A673 (cell line): ENCODE measurements around the gene B3GNT7. TPM values are rescaled to one million over a fixed set of nuclear protein-coding genes. Genes with fewer than 3 reads are reported as not detected.
A peak's percentile ranks its signal among the peaks of the same experiment; 100 is the strongest.
"Not testable (repeated sequence)": the region's sequence is repeated elsewhere in the genome, so short reads cannot be mapped to it uniquely, and the experiment has no call there.

Source experiments
- BruUV-seq: library from RNA; stranded (reverse); fragments of 400-500 nt; replicated peaks from 2 replicates; lab custom pipeline; 2021; lab: Mats Ljungman, UMichigan
- CTCF ChIA-PET: fragments of 300-600 bp; sonication (Branson Sonifier 250); formaldehyde crosslinking; loops from one replicate; lab custom pipeline; 2022; ENCODE audit warnings: antibody characterized with exemption; lab: Charles Lee
- POLR2A ChIA-PET: fragments of 300-600 bp; sonication (Branson Sonifier 250); formaldehyde crosslinking; loops from one replicate; lab custom pipeline; 2022; ENCODE audit warnings: antibody characterized with exemption; ENCODE audit not compliant: low non-redundant PET; lab: Charles Lee
- DNase-seq: peaks from one replicate; pipeline ENCODE4 v3.0.0-alpha.2; 2015; ENCODE audit warnings: low spot score
- H3K27ac ChIP-seq: fragments of 200-600 bp; sonication (generic); 2 replicates; pipeline ENCODE4 v1.5.1; 2016; ENCODE audit warnings: mixed run types, low read depth, mild to moderate bottlenecking, mixed read lengths, antibody characterized with exemption, low read length; ENCODE audit not compliant: poor library complexity, severe bottlenecking
- H3K27me3 ChIP-seq: fragments of 200-600 bp; sonication (generic); replicated peaks from 2 replicates; pipeline ENCODE4 v1.6.1; 2017; ENCODE audit warnings: mixed run types, low read depth, mild to moderate bottlenecking, mixed read lengths, antibody characterized with exemption, low read length; ENCODE audit not compliant: insufficient read depth, poor library complexity
- H3K36me3 ChIP-seq: fragments of 200-600 bp; sonication (generic); 2 replicates; pipeline ENCODE4 v1.6.1; 2016; ENCODE audit warnings: mixed run types, mild to moderate bottlenecking, mixed read lengths, antibody characterized with exemption, low read length; ENCODE audit not compliant: insufficient read depth, poor library complexity, severe bottlenecking
- H3K4me1 ChIP-seq: fragments of 200-600 bp; sonication (generic); 2 replicates; pipeline ENCODE4 v1.6.1; 2017; ENCODE audit warnings: mixed run types, mild to moderate bottlenecking, mixed read lengths, antibody characterized with exemption, low read length; ENCODE audit not compliant: insufficient read depth, poor library complexity, severe bottlenecking
- H3K4me3 ChIP-seq: fragments of 200-600 bp; sonication (generic); 2 replicates; pipeline ENCODE4 v1.5.1; 2016; ENCODE audit warnings: low read depth, mixed run types, mild to moderate bottlenecking, mixed read lengths, low read length; ENCODE audit not compliant: poor library complexity, severe bottlenecking
- H3K9me3 ChIP-seq: fragments of 200-600 bp; sonication (generic); 2 replicates; pipeline ENCODE4 v1.6.1; 2016; ENCODE audit warnings: mixed run types, low read depth, mild to moderate bottlenecking, mixed read lengths, antibody characterized with exemption, low read length; ENCODE audit not compliant: poor library complexity, severe bottlenecking
- intact Hi-C: fragments of 100-400 bp; cut with micrococcal nuclease; formaldehyde crosslinking; loops from one replicate; pipeline ENCODE4 v1.10.0; 2022; ENCODE audit not compliant: unreplicated experiment
- total RNA-seq: library from RNA; stranded (reverse); gene quantifications from 2 replicates; pipeline ENCODE4 v1.2.3, GENCODE V29; 2021
- TF ChIP-seq, protein P1 (sequence below): fragments of 300-800, 200-600 bp; sonication (generic); conservative IDR thresholded peaks from 2 replicates; pipeline ENCODE4 v1.5.1; 2017; ENCODE audit warnings: low read depth, mild to moderate bottlenecking, antibody characterized with exemption, low read length, moderate library complexity, mixed read lengths

Gene B3GNT7
- total RNA-seq, 1 experiment from 2014 or later = not detected

DNA sequence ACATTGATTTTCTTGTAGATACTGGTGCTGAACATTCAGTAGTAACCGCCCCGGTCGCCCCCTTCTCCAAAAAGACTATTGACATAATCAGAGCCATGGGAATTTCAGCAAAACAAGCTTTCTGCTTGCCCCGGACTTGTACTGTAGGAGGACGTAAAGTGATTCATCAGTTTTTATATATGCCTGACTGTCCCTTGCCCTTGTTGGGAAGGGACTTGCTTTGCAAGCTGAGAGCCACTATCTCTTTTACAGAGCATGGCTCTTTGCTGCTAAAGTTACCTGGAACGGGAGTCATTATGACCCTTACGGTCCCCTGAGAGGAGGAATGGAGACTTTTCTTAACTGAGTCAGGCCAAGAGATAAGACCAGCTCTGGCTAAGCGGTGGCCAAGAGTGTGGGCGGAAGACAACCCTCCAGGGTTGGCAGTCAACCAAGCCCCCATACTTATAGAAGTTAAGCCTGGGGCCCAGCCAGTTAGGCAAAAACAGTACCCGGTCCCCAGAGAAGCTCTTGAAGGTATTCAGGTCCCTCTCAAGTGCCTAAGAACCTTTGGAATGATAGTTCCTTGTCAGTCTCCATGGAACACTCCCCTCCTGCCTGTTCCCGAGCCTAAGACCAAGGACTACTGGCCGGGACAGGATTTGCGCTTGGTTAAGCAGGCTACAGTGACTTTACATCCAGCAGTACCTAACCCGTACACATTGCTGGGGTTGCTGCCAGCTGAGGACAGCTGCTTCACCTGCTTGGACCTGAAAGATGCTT is 8.1 kb downstream of the B3GNT7 start:
- H3K27ac ChIP-seq, CTCF ChIA-PET, intact Hi-C loops, H3K4me1 ChIP-seq, BruUV-seq, H3K4me3 ChIP-seq, H3K27me3 ChIP-seq, POLR2A ChIA-PET, H3K9me3 ChIP-seq, H3K36me3 ChIP-seq, DNase-seq: not testable (repeated sequence)

DNA sequence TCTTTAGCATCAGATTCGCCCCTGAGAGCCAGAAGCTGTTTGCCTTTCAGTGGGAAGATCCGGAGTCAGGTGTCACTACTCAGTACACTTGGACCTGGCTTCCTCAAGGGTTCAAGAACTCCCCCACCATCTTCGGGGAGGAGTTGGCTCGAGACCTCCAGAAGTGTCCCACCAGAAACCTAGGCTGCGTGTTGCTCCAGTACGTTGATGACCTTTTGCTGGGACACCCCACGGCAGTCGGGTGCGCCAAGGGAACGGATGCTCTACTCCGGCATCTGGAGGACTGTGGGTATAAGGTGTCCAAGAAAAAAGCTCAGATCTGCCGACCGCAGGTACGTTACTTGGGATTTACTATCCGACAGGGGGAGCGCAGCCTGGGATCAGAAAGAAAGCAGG is 8.7 kb downstream of the B3GNT7 start:
- H3K27ac ChIP-seq, H3K4me1 ChIP-seq, H3K27me3 ChIP-seq, H3K9me3 ChIP-seq, intact Hi-C loops, DNase-seq, POLR2A ChIA-PET, BruUV-seq, H3K4me3 ChIP-seq, CTCF ChIA-PET, H3K36me3 ChIP-seq: not testable (repeated sequence)

DNA sequence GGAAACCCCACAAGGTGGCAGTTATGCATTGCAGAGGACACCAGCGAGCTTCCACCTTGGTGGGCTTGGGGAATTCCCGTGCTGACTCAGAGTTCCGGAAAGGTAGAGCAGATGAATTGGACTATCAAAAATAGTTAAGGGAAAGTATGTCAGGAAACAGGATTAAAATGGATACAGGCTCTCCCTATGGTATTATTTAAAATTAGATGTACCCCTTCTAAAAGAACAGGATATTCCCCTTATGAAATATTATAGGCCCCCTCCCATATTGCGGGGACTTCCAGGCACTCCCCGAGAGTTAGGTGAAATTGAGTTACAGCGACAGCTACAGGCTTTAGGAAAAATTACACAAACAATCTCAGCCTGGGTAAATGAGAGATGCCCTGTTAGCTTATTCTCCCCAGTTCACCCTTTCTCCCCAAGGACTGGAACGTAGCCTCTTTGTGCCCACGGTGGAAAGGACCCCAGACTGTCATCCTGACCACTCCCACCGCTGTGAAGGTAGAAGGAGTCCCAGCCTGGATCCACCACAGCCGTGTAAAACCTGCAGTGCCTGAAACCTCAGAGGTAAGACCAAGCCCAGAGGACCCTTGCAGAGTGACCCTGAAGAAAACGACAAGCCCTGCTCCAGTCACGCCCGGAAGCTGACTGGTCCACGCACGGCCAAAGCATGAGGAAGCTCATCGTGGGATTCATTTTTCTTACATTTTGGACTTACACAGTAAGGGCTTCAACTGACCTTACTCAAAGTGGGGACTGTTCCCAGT is 10.3 kb downstream of the B3GNT7 start:
- H3K27ac ChIP-seq, H3K27me3 ChIP-seq, H3K36me3 ChIP-seq, H3K9me3 ChIP-seq, POLR2A ChIA-PET, intact Hi-C loops, H3K4me1 ChIP-seq, DNase-seq, H3K4me3 ChIP-seq, BruUV-seq: not testable (repeated sequence)
- TF ChIP-seq, protein P1, sequence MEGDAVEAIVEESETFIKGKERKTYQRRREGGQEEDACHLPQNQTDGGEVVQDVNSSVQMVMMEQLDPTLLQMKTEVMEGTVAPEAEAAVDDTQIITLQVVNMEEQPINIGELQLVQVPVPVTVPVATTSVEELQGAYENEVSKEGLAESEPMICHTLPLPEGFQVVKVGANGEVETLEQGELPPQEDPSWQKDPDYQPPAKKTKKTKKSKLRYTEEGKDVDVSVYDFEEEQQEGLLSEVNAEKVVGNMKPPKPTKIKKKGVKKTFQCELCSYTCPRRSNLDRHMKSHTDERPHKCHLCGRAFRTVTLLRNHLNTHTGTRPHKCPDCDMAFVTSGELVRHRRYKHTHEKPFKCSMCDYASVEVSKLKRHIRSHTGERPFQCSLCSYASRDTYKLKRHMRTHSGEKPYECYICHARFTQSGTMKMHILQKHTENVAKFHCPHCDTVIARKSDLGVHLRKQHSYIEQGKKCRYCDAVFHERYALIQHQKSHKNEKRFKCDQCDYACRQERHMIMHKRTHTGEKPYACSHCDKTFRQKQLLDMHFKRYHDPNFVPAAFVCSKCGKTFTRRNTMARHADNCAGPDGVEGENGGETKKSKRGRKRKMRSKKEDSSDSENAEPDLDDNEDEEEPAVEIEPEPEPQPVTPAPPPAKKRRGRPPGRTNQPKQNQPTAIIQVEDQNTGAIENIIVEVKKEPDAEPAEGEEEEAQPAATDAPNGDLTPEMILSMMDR = peak; percentile 48
- CTCF ChIA-PET = interaction anchor here (0.6 kb wide), 2 partner anchors 9 to 237 kb away, joined by 3 to 5 read pairs; no protein-coding TSS in a partner anchor

DNA sequence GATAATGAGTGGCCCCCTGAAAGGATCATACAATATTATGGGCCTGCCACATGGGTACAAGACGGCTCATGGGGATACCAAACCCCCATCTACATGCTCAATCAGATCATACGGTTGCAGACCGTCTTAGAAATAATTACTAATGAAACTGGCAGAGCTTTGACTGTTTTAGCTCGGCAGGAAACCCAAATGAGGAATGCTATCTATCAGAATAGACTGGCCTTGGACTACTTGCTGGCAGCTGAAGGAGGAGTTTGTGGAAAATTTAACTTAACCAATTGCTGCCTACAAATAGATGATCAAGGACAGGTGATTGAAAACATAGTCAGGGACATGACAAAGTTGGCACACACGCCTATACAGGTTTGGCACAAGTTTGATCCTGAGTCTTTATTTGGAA is 12.2 kb downstream of the B3GNT7 start:
- H3K27me3 ChIP-seq, H3K27ac ChIP-seq, POLR2A ChIA-PET, BruUV-seq, H3K36me3 ChIP-seq, H3K9me3 ChIP-seq, H3K4me1 ChIP-seq, intact Hi-C loops, H3K4me3 ChIP-seq, CTCF ChIA-PET, DNase-seq: not testable (repeated sequence)

DNA sequence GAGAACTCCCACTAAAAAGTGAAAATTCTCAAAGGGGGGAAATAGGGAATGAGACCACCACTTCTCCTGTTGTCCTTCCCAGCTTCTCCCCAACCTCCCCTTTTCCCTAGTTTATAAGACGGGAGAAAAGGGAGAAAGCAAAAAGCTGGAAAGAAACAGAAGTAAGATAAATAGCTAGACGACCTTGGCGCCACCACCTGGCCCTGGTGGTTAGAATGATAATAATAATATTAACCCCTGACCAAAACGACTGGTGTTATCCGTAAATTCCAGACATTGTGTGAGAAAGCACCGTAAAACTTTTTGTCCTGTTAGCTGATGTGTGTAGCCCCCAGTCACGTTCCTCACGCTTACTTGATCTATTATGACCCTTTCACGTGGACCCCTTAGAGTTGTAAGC is 12.8 kb downstream of the B3GNT7 start:
- H3K36me3 ChIP-seq, H3K9me3 ChIP-seq, CTCF ChIA-PET, intact Hi-C loops, H3K27me3 ChIP-seq, H3K27ac ChIP-seq, H3K4me1 ChIP-seq, H3K4me3 ChIP-seq, POLR2A ChIA-PET, BruUV-seq, DNase-seq: not testable (repeated sequence)
